Measurements from ENCODE around the gene FNDC3B.
"Not testable (repeated sequence)": the region's sequence is repeated elsewhere in the genome, so short reads cannot be mapped to it uniquely, and the experiment has no call there.

Gene FNDC3B

GRCh38 chr3:172086071-172086470 is 46.7 kb downstream of the FNDC3B start:
- no peak overlapping the region for H3K4me3 ChIP-seq
- H3K27ac ChIP-seq: no peak overlapping the region
- no peak for TF ChIP-seq CTCF (IDR thresholded peaks at IDR 0.05)
- DNase-seq (ENCODE audit: low spot score): no peak

DNA sequence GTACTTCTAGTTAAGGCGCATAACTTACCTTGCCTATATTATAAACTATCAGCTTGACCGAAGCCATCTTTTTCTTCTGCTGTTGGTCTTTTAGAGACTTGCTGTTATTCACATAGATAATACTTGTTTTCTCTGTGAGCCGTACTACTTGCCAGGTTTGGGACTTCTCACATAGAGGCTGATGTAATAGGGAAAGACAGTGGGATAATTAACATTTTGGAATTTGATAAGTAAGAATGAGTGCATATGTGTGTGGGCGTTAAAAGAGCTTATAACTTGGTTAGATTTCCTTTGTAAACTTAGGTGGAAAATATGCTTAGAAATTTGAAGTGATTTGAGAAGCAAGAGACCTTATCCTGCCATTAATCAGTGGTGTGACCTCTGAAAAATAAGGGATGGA is 47.8 kb downstream of the FNDC3B start:
- no peak overlapping the region for H3K4me3 ChIP-seq
- H3K27ac ChIP-seq: no peak overlapping the region
- no peak for DNase-seq (ENCODE audit: low spot score)
- TF ChIP-seq CTCF (IDR thresholded peaks at IDR 0.05): no peak

DNA sequence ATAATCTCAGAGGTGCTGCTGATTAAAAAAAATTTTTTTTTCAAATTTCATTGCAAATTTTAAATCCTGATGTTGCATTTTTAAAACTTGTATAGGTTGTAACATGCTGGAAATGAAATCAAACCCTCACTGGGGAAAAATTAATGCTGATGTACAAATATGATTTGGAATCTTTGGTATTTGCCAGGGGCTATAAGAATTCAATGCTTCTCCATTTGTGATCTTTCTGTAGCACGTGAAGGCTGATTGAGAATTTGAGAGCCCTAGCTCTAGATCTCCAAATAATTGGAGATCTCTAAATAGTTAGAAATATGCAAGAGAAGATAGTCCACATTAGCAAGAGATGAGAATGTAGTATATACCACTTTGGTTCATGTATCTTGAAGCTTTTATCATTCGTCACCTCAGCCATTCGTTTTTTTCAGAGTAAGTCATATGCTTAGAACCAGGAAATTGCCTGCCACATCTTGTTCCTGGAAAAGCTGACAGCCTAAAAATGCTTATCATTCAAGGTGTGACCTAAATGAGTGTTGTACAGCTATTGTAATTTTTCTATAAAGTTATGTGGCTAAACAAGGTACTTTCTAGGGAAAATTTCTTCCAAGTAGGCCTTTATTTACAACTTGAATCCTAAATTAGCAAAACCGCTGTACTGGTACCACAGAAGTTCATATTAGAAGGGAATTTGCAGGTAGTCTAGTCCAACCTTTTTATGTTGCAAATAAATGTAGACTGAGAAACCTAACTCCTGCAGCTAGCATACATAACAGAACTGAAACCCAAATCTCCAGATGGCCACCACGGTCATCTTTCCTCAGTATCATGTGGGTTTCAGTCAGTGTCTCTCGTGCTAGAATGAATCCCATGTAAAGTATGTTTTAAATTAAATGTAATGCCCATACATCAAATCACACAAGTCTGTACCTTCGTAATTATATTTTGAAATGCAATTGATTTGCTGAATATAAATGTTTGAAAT is 48.5 kb downstream of the FNDC3B start:
- TF ChIP-seq CTCF (IDR thresholded peaks at IDR 0.05): no peak
- Histone ChIP-seq H3K27ac (no peak overlapping the region), H3K4me3 (no peak overlapping the region)
- DNase-seq (ENCODE audit: low spot score): no peak

GRCh38 chr3:172089250-172089649 is 49.9 kb downstream of the FNDC3B start:
- no peak overlapping the region for H3K4me3 ChIP-seq
- no peak overlapping the region for H3K27ac ChIP-seq
- DNase-seq (ENCODE audit: low spot score): no peak
- TF ChIP-seq CTCF (IDR thresholded peaks at IDR 0.05): no peak

- TF ChIP-seq CTCF (IDR thresholded peaks at IDR 0.05): no peak
- no peak overlapping the region for H3K4me3 ChIP-seq
- DNase-seq (ENCODE audit: low spot score): no peak
- H3K27ac ChIP-seq: no peak overlapping the region
Observed at GRCh38 chr3:172090035-172090434, 50.7 kb downstream of the FNDC3B start.

DNA sequence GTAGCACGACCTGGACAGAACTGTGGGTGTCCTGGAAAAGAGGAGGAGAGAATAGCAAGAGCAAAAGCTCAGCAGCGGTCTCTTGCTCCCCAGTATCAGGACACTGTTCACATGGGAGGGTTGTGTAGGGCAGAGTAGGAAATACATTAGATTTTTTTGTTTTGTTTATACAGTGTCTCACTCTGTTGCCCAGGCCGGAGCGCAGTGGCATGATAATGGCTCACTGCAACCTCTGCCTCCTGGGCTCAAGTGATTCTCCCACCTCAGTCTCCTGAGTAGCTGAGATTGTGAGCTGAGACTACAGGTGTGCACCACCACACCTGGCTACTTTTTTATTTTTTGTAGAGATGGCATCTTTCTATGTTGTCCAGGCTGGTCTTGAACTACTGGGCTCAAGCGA is 53.3 kb downstream of the FNDC3B start:
- DNase-seq (ENCODE audit: low spot score): no peak
- Histone ChIP-seq H3K27ac (no peak overlapping the region), H3K4me3 (no peak overlapping the region)
- TF ChIP-seq CTCF (IDR thresholded peaks at IDR 0.05): no peak

DNA sequence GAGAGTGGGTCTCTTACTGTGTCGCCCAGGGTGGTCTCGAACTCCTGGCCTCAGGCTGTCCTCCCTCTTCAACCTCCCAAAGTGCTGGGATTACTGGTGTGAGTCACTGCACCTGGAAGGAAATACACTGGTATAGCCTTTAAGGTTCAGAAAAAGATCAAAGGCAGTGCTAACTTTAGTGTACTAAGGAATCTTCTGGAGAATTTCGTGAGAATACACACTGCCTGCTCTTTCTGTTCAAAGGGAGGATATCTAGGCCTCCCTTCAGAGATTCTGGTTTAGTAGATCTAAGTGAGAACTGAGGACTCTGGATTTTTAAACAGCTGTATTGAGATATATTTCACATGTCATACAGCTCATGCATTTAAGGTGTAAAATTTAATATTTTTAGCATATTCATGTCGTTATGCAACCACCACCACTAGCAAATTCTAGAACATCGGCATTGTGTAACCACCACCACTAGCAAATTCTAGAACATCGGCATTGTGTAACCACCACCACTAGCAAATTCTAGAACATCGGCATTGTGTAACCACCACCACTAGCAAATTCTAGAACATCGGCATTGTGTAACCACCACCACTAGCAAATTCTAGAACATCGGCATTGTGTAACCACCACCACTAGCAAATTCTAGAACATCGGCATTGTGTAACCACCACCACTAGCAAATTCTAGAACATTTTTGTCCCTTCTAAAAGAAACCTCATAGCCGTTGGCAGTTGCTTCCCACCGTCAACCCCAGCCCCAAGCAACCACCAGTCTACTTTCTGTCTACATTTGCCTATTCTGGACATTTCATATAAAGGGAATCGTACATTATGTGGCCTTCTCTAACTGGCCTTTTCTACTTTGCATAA is 54.4 kb downstream of the FNDC3B start:
- not testable (repeated sequence) for H3K27ac ChIP-seq; H3K4me3 ChIP-seq; DNase-seq (ENCODE audit: low spot score)

Measured in coronary artery (tissue), 2 donors.